NCI-H446 treated with DMSO at 0.1 percent for 48 hours (cell line): ENCODE measurements around the gene LMF1.

Source experiments
- DNase-seq: peaks from one replicate; lab custom pipeline; 2025; lab: John Stamatoyannopoulos, UW

Gene LMF1

DNA sequence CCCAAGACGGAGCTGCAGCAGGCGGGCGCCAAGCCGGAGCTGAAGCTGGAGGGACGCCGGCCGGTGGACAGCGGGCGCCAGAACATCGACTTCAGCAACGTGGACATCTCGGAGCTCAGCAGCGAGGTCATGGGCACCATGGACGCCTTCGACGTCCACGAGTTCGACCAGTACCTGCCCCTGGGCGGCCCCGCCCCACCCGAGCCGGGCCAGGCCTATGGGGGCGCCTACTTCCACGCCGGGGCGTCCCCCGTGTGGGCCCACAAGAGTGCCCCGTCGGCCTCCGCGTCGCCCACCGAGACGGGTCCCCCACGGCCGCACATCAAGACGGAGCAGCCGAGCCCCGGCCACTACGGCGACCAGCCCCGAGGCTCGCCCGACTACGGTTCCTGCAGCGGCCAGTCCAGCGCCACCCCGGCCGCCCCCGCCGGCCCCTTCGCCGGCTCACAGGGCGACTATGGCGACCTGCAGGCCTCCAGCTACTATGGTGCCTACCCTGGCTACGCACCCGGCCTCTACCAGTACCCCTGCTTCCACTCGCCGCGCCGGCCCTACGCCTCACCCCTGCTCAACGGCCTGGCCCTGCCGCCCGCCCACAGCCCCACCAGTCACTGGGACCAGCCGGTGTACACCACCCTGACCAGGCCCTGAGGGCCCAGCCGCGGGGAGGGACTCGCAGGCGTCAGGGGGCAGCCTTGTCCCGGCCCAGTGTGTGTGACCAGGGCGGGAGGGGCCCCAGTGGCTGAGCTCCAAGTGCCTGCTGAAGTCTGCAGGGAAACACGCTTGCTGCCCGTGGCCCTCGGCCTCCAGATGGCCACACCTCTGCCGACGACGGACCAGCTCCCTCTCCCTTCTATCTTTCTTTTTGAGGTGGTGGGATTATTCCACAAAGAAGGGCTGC lies 14.2 kb upstream of the LMF1 start:
- DNase-seq: no peak

DNA sequence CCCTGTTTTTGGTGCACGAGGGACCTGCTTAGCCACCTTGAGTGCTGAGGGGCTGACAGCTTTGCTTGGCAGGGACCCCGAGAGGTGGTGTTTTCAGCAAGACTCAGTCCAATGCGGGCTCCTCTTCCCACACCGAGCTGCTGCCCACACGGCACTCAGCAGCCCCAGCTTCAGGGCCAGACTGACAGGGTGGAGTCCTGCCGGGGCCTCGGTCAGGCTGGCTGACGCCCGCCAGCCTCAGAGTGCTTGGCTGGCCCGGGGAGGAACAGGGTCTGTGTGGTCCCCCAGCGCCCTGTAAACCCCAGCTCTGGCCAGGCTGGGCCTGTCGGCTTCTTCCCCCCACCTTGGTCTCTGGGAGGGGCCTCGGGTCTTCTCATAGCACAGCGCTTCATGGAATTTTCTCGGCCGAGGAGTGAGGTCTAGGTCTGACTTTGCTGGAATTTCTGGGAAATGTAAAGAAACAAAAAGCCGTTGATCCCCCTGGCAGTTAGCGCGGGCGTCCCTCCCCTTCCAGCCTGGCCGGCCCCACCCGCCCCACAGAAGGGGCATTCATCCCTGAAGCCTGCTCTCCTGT lies 13.4 kb upstream of the LMF1 start:
- DNase-seq: no peak

DNA sequence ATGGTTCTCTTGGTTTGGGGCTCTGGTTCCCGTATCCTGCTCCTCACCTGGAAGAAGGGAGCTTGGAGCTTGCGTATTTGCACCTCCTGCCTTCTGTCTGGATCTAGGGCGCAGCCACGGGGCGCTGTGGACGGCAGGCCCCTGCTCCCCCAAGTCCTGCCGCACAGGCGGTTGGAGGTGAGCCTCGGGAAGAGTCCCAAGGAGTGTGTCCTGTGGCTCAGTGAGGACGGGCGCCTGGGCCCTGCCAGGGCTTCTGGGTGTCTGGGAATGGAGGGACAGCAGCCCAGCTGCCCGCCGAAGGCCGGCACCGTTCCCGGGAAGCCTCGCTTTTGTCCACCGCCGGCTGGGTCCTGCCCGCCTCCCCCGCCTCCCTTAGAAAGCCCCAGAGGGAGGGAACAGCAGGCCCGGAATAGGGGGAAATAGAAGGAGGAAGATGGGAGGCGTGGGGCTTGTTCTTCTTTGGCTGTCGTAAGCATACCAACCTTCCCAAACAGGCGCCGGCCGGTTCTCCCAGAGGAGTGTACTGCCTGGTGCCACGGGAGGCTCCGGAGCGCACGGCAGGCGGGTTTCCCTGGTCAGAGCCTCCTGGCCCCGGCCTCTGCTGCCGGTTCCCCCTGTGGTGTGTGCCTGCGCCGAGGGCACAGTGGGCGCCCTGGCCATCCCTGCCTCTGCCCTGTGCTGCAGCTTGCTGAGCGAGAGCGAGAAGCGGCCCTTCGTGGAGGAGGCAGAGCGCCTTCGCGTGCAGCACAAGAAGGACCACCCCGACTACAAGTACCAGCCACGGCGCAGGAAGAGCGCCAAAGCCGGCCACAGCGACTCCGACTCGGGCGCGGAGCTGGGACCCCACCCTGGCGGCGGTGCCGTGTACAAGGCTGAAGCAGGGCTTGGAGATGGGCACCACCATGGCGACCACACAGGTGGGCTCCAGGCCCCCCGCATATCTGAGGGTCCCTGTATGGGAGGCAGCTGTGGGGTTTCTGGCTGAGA lies 12.6 kb upstream of the LMF1 start:
- DNase-seq: no peak

DNA sequence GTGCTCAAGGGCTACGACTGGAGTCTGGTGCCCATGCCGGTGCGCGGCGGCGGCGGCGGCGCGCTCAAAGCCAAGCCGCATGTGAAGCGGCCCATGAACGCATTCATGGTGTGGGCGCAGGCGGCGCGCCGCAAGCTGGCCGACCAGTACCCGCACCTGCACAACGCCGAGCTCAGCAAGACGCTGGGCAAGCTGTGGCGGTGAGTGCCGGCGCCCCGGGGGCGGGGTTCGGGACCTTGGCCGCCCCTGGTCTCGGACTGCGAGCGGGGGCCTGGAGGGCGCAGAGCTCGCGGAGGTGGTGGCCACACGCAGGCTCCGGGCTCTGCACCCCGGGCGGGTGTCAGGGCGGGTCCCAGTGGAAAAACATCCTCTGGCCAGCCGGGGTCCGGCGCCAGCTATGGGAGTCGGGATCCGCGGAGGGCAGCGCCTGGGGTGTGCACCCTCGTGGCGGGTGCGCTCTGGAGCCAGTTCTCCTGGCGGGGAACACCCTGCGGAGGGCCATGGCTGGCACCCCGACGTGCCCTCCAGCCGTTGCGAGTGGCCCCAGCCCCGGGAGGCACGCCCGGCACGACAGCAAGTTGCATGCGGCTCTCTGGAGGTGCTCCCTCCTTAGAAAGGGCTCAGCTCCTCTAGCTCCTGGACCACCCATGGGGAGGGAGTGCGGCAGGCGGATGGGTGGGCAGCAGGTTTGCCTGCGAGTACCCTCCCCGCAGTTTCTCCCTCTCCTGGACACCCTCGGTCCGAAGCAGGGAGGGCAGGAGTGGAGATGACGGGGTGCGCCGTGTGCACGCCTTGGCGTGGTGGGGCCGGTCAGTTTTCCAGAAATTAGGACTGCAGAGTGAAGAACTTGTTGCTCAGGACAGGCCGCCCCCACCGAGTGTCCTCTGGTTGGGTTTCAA lies 11.6 kb upstream of the LMF1 start:
- no peak for DNase-seq

DNA sequence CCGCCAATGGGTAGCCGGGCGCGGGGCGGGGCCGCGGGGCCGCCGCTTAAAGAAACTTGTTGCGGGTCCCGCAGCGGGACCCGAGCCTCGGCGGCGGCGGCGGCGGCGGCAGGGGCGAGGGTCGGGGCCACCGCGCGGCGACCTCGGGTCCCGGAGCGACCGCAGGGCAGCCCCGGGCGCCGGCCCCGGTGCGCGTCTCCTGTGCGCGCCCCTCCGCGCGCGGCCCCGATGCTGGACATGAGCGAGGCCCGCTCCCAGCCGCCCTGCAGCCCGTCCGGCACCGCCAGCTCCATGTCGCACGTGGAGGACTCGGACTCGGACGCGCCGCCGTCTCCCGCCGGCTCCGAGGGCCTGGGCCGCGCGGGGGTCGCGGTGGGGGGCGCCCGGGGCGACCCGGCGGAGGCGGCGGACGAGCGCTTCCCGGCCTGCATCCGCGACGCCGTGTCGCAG lies 10.9 kb upstream of the LMF1 start, which contains the start of gene SOX8:
Gene SOX8, plus strand, starts transcription at position 76 of the 450 bp plus-strand sequence. Its CDS starts 153 bp downstream, at position 229.
- DNase-seq: no peak

DNA sequence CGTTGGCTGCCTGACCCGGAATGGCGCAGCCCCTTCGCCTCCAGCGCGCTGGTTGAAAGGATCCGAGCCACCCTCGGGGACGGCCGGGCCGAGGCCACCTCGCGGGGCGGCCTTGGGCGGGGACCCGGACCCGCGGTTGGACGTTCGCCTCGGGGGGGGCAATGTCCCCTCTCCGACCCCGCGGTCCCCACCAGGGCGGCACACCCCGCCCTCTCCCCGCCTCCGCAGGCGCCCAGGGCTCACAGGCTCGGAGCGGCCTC lies 9.7 kb upstream of the LMF1 start:
- no peak for DNase-seq

DNA sequence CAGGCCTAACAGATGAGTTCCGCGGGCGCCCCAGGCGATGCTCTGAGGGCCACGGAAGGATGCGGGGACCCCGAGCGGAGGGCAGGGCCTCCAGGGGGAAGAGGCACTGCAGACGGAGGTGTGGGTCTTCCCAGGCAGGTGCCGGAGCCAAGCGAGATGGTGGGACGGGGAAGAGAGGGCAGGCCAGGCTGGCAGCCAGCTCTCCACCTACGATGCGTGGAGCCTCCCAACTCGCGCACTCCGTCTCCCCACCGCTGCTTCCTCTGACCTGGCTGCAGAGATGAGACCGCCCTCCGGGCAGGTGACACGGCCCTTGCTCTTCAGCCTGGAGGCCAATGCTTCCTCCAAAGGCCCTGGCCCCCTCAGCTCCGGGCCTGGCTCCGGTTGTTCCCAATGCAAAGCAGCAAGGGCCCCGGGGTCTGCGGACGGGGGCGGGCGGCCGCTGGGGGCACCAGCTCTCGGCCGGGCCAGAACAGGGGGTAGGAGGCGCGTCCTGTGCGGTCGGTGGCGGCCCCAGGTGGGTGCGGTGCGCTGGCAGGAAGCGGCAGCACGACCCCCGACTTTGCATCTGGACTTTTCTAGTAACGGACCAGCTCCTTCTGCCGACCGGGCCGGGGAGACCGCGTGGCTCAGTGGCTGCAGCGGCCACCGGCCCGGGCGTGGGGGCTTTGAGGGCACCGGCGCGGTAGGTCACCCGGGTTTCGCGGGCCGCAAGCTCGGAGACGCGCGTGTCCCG lies 9.2 kb upstream of the LMF1 start:
- no peak for DNase-seq

DNA sequence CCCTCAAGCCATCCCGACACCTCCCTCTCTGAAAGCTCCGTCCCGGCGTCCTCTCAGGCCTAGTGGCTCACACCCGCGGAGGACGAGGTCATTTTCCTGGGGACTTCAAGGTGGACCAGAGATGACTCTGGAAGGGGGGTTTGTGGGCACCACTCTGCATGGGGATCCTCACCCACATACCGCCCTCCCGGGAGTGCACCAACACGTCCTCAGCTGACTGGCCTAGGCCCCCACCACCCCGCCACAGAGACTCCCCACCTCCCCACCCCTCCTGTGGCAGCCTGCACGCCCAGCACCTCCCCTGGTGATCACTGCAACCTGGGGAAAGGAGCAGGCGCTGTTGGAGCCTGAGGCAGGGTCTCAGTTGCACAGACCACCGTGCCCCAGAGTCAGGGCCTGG lies 8.4 kb upstream of the LMF1 start:
- DNase-seq: no peak

DNA sequence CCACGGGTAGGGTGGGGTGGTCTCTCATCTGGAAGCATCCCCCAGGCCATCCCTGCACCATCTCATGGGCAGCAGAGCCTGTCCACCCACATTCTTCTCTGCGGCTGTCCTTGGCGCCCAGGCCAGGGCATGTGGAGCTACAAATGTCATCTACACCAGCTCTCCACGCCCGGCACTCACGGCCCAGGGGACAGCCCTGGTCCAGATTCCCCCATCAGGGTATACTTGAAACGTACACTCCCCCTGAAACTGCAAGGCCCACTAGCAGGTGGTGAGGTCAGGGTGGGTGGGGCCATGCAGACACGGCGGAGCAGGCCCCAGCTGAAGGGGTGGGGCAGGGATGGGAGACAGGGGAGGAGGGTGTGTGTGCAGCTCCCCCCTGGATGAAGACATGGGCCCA lies 7.6 kb upstream of the LMF1 start:
- DNase-seq: no peak

DNA sequence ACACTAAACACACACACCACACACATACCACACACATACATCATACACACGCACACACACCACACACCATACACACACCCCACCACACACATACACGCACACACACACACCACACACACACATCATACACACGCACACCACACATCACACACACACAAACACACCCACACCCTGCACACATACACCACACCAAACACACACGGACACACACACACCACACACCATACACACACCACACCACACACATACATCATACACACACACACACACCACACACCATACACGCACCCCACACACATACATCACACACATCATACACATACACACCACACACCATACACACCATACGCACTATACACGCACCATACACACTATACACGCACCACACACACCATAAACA lies 7.1 kb upstream of the LMF1 start:
- no peak for DNase-seq

DNA sequence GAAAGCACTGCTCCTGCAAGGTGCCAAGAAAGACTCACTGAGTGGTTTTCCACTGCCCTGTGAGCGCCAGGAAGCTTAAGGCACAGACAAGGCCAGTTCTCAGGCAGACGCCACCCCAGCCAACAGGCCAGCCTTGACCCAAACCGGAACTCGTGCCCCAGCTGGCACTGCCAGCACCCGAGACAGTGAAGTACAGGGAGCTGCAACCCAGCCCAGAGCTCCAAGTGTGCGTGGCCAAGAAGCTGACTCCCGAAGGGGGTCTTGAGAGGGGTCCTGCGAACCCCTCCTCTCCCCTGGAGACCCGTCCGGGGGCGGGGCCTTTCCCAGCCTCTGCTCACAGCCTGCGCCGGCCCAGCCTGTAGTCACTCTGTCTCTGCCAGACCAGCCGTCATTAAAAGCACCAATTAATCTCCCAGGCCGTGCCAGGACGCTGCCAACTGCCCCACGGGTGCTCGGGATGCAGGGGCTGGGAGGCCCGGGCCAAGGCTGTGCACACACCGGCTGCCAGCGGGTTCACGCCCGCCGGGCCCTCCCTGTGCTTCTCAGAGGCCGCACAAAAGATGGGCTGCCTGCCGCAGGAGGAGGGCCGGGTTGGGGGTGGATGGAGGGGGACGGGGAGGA lies 6.4 kb upstream of the LMF1 start:
- DNase-seq: no peak

DNA sequence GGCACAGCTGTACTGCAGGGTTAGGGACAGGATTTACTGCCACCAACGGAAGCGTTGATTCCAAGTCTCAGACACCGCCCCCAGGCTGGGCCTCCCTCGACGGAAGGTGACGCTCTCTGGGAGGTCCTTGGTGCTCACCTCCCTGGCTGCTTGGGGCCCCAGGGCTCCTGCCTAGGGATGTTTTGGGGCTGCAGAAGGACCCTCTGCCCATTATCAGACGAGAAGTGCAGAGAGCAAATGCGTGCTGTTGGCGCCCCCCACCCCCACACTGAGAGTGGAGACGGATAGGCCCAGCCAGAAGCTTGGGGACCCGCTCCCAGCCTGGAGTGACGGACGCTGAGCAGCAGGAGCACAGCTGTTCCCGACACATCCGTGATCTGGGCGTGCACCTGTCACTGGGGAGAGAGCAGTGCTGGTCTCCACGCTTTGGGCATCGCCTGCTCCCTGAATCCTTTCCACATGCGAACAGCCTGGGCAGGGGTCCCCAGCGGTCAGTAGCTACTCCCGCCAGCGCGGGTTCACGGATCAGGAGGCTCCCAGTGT lies 5.7 kb upstream of the LMF1 start:
- no peak for DNase-seq

DNA sequence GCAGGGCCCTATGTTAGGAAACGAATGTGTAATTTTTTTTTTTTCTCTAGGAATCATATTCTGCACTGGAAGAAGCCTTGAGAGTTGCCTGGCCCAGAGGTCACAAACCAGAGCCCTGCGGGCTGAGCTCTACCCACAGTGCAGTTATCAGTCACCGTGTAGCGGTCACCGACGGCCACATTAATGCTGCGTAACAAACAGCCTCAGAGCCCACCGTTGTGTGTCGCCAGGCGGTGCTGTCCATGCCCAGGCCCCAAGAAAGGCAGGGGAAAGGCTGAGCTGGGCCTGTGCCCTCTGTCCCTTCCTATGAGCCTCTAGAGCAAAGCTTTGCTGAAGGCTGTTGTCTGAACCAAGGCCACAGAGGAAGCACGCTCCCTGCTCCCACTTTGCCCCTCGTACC lies 4.5 kb upstream of the LMF1 start:
- DNase-seq: no peak

DNA sequence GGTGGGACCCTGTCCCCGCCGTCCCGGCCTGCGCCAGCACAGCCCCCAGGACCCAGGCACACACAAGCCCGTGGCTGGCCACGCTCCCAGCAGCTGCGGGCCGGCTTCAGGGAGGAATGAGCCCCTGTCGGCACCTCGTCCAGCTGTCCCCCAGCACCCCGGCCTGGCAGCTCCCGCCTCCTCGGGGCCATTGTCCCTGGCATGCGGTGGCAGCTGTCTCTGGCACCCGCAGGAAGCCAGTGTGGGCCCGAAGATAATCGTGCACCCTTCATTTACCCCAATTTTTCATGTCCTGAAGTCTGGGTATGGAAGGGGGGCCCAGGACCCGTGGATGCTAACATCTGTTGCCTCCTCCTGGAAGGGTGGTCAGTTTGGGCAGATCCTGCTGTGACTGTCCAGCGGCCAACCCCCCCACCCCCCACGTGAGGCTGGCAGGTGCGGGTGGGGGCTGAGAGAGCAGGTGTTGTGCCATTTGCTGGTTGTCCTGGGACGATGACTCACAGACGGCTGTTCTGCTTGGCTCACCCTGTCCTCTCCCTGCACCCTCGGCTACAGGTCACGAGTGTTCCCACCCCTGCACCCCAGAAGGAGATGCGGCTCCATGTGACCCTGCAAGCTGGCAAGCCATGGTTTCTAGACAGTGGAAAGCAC lies 4.0 kb upstream of the LMF1 start:
- DNase-seq: no peak

DNA sequence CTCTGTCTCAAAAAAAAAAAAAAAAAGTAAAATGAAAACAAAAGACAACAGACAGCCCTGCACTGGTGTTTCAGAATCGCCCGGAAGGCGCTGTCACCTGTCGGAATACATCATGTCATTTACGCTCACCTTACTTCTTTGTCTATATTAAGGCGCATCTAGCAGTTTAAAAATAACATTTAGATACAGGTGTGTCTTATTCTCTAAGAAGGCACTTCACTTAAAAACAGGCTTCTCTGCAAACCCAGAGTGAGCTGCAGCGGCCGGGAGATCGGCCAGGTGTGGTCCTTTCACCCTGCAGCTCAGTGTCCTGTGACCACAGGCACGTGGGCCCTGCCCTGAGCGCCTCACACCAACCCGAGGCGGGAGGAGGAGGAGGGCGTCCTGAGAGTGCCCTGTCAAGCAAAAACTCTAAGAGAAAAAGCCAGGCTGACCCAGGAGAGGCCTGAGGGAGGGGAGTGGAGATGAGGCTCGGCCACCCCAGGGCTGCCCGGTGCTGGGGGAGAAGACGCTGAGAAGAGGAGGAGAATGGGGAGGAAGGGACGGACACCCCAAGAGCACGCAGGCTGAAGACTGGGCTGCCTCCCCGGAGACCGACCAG lies 3.3 kb upstream of the LMF1 start:
- no peak for DNase-seq

DNA sequence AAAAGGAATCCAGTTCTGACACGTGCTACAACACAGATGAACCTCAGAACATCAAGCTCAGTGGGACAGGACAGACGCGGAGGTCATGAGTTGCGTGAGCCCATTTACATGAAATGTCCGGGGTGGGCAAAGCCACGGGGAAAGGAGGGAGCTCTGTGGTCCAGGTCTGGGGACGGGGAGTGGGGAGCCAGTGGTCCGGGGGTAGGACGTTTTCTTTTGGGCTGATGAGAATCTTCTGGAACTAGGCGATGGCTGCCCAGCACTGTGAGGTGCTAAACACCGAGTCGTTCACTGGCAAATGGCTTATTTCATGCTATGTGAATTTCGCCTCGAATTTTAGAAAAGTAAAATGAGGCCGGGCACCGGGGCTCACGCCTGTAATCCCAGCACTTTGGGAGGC lies 2.6 kb upstream of the LMF1 start:
- no peak for DNase-seq

DNA sequence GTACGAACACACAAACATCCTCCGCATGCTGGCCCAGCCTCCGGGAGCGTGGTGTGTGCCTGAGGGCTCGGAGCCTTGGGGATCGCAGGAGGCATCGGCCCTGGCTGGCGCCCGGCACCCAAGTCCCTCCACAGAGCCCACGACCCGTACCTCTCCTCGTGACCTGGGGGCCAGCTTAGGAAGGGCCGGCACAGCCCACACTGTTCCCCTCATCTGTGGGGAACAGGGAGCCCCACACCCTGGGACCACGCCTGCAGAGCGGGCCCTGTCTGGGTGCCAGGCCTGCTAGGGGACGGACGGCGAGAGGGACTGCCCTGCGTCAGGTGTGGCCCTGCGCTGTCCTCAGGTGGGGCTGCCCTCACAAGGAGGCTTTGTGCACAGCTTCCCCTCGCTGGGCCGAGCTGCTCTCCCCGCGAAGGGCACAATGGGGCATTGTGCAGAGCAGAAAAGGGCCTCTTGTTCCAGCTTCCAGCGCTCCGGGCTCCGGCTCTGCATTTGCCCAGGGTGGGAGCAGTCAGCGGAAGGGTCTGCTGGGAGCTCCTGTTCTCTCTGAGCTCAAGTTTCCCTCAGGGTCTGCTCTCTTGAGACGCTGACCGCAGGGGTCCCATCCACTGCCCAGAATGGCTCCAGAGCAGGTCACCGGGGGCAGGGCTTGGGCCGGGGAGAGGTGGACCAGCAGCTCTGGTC lies 1.7 kb upstream of the LMF1 start:
- DNase-seq: no peak

DNA sequence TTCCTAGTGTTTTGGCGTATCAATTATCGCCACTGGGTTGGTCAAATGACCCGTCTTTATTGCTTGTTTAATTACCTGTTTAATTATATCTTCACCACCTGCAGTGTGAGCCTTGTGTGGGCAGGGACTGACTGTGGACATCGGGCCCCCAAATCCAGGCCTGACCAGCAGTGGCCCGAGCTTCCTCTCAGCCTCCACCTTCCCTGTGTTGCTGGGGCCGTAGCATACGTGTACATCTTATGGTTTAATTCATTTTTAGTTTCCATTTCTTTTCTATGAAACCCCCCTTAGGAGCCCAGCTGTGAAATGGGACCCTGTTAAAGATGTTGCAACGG lies 1.2 kb upstream of the LMF1 start:
- DNase-seq: no peak

DNA sequence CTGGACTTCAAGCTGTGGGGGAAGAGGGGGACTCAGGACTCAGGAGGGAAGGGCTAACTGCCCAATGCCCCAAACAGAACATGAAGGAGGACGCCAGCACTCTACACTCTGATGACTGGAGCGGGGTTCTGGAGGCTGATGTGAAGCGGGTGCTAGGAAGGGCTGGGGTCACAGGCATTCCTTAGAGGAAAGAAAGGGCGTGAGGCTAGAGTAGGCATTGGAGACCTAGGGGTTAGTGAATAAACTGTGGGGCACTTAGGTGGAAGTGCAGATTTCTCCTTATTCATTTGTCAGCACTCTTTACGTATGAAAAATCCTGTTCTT lies 760 bp upstream of the LMF1 start:
- no peak for DNase-seq
